NCI-H774 (cell line): Measurements from ENCODE around the gene RAB26.

Source experiments
- DNase-seq: peaks from one replicate; lab custom pipeline; 2025; lab: John Stamatoyannopoulos, UW

The RAB26 gene

DNA sequence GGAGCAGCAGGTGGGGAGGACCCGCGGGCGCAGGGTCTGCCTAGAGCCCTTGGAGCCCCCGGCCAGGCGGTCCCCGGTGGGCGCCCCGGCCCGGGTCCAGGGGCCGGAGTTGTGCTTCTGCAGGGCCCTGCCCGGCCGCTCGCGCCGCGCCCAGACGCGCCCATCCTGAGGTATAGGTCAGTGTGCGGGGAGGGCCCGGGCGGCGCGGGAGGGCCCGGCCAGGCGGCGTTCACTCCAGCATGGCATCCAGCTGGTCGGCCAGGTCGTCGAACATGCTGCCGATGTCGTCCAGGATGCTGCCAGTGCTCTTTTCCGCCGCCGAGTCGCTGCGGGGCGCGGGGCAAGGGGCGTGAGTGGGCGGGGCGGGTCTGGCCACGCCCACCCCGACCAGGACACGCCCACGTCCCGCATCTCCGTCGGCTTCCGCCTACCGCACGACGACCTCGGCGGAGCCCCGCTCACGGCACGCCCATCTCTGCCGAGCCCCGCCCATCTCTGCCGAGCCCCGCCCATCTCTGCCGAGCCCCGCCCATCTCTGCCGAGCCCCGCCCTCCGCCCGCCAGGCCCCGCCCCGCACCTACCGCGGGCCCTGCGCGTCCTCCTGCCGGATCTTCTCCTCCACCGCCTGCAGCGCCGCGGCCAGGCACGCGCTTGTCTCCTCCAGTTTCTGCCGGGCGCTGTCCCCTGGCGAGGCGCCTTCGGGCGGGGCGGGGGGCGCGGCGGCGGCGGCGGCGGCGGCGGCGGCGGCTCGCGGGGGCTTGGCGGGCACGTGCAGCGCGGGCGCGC, 30.1 kb downstream of the RAB26 start:
- DNase-seq = no peak

DNA sequence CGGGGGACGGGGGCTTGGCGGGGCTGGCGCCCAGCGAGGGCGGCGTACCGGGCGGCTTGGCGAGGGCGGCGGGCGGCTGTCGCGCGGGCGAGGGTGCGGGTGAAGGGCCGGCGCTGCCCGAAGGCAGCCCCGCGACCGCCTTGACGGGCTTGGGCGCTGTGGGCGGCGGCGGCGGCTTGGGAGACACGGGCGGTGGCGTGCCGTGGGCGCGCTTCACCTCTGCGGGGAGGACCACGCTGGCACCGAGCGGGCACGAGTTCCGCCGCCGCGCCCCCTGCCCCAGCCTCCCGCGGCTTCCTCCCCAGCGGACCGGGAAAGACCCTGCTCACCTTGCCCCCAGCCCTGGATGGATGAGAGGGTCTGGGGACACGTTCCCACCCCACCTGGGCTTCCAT, 30.7 kb downstream of the RAB26 start:
- no peak for DNase-seq

DNA sequence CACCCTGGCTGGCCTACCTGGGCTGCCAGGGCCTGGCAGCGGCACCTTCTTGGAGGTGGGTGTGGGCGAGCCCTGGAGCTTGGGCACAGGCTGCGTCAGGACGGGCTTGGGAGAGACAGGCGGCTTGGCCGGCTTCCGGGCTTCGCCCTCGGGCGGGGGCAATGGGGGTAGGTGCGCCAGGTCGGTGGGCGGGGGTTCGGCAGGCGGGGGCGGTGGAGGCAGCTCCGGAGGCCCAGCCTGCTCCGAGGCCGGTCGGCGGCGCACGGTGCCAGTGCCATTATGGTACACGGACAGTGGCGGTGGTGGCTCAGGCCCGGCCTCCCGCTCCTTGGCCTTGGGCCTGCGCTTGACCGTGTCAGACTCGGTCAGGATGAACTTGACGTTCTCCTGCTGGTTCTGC, 31.2 kb downstream of the RAB26 start:
- DNase-seq = no peak

DNA sequence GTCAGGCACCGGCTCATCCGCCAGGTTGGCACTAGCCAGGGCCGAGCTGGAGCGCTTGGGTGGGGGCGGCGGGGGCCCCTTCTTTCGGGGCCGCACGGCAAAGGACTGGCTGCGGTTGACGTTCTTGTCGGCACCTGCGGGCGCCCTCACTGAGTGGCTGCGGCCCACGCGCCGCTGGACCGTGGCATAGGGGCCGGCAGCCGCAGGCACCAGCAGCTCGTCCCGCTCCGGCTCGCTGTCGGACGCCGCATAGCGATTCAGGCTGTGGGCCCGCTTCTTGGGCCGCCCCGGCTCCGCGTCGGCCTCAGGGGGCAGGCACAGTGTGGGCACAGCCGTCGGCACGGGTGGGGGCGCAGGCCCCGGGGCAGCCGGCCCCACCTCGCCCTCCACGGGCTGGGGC, 32.0 kb downstream of the RAB26 start:
- no peak for DNase-seq

DNA sequence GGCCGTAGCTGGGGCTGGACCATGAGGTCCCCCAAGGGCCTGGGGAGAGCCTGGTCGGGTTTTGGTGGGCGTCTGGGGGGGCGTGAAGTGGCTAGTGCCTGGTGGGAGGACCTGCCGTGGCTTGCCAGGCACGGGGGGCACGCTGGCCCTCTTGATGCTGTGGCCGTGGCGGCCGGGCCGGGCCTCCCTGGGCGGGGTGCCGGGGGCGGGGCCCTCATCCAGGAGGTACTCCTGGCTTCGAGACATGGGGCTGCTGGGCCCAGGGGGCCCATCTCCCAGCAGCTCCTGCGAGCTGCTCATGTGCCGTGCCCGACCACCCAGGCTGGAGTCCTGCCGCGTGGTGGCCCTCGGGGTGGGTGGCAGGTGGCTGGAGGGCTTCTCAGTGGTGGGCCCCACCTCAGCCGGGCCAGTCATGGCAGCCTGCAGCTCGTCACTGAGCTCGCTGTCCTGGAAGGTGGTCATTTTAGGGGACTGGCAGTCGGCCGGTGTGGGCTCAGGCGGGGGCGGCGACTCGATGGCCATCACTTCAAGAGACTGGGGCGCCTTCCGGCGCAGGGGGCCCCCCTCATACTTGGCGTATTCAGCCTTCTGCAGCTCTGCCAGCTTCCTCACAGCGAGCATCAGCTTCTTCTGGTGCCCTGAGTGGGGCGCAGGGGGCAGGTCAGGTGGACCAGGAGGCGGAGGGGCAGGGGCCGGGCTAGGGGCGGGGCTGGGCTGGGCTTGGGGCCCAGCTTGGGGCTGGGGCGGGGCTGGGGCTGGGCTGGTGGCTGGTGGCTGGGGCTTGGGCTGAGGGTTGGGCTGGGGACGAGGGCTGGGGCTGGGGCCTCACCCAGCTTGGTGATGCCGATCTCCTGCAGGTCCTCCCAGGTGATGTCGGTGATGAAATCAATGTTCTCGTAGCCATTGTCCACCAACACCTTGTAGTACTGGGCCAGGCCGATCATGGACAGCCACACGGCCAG, 32.8 kb downstream of the RAB26 start:
- DNase-seq = no peak

DNA sequence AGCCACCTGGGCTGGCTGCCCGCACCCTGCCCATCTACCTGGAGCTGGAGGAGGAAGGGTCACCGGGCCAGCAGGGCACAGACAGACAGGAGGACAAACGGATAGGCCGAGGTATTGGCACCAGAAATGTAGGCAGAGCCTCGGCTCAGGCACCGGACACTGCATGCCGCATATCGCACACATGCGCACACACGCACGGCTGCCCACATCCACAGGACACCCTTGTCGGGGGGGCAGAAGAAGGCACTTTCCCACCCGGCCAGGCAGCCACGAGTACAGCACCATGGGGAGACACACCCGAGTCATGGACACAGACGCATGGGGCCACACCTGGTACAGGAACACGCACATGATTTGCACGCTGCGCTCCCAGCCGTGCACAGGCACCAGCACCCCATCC, 33.5 kb downstream of the RAB26 start:
- DNase-seq = no peak

DNA sequence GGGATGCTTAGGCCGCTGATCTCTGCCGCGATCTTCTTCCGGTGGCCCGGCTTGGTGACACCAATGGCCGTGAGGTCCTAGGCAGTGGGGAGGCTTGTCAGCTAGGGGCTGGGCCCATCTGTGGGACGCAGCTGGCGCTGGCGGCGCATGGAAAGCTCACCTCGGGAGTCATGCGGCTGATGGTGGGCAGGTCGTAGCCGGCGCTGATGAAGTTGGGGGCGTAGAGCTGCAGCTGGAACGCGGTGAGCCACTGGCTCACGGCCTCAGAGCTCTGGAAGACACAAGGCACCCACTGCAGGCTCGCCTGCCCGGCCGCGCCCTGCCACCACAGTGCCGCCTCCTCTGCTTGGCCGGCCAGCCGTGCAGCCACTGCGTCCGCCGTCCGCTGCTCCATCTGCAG, 35.2 kb downstream of the RAB26 start:
- no peak for DNase-seq

DNA sequence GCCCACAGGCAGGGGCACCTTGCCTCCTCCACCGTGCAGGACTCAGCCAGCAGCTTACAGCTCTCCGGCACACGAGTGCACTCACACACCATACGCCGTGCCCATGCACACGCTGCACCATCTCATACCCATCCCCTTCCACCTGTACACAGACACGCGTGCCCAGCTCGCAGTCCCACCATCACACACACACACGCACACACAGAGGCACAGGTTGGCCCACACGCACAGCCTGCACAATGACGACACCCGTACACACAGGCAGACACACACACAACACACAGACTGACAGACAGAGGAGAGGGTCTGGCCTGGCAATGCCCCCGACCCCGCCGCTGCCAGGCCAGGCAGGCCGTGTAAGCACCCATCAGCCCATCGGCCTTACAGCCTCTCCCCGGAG, 35.9 kb downstream of the RAB26 start:
- no peak for DNase-seq

DNA sequence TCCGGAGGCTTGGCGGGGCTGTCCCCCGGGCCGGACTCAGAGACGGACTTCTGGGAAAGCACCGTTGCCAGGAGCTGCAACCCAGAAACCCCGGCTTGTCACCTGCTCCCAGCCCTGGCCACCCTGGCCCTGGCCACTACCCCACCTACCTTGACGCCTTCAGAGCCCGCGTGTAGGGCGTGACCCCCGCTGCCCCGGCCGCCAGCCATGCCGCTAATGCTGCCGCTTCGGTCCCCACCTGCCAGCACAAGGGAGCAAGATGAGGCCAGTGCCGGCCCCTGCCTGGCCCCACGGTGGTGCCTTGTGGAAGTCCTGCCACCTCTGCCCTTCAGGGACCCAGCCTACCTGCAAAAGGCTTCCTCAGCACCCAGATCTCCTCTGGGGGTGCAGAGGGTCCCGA, 36.5 kb downstream of the RAB26 start:
- no peak for DNase-seq

DNA sequence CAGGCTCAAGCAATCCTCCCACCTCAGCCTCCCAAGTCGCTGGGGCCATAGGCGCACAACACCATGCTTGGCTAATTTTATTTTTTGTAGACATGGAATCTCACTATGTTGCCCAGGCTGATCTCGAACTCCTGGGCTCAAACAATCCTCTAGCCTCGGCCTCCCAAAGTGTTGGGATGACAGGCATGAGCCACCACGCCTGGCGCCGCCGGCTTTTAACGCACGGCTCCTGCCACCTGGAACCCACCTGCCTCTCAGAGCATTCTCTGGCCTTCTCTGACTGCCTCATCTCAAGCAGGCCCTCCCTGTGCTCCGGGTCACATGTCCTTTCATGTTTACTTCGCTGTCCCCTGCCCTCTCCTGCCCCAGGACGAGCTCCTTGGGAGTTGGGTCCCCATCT, 37.6 kb downstream of the RAB26 start:
- no peak for DNase-seq

DNA sequence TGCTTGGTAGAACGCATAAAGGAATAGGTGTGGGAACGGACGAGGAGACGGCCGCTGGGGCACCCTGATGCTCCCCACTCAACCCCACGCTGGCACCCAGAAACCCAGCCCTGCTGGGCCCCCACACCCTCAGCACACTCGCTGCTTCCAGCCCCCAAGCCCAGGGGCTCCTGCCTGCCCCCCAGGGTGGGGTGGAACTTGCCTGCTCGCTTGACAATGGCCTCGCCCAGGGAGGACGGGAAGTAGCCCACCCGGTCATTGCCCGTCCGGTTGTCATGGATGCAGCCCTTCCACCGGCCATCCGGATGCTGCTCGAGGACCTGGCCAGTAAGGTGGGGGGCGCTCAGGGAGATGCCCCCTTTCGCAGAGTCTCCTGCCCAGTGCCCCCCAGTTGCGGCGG, 38.1 kb downstream of the RAB26 start:
- DNase-seq = no peak

DNA sequence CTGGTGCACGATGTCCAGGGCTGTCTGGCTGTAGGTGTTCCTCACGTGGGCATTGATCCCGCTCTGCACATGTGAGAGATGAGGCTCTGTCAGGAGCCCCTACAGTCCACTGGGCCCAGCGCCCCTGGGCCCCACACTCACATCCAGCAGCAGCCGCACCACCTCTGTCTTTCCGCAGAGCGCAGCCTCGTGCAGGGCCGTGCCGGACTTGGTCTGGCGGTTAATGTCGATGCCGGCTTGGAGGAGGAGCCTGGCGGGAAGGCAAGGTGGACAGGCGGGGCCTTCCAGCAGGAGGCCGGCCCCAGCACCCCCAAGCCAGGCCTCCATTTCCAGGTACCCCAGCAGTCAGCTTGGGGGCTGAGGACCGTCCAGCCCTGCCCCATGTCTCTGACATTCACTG, 38.8 kb downstream of the RAB26 start:
- DNase-seq = no peak

DNA sequence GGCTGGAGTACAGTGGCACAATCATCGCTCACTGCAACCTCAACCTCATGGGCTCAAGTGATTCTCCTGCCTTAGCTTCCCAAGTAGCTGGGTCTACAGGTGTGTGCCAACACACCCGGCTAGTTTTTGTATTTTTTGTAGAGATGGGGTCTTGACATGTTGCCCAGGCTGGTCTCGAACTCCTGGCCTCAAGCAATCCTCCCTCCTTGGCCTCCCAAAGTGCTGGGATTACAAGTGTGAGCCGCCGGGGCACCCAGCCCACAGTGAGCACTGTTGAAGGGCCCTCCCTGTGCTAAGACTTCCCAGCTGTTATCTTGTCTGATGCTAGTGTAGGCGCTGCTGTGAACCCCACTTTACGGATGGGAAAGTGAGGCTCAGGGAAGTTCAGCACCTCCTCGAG, 40.0 kb downstream of the RAB26 start:
- no peak for DNase-seq

DNA sequence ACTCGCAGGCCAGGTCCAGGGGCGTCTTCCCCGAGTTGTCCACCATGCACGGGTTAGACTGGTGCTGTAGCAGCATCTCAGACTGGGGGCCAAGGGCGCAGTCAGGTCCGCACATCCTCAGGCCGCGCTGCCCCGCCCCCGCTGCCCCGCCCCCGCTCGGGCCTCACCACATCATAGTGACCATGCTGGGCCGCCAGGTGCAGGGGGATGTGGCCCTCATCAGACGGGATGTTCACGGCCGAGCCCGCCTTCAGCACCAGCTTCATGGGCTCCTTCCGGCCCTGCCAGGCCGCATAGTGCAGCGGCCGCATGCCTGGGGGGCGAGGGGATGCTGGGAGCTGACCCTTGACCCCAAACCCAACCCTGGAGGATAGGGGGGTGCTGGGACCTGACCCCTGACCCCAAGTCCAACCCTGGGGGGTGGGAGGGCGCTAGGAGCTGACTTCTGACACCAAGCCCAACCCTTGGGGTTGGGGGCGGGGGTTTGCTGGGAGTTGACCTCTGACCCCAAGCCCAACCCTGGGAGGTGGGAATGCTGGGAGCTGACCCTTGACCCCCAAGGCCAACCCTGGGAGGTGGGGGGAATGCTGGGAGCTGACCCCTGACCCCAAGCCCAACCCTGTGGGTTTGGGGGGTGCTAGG, 40.9 kb downstream of the RAB26 start:
- no peak for DNase-seq

DNA sequence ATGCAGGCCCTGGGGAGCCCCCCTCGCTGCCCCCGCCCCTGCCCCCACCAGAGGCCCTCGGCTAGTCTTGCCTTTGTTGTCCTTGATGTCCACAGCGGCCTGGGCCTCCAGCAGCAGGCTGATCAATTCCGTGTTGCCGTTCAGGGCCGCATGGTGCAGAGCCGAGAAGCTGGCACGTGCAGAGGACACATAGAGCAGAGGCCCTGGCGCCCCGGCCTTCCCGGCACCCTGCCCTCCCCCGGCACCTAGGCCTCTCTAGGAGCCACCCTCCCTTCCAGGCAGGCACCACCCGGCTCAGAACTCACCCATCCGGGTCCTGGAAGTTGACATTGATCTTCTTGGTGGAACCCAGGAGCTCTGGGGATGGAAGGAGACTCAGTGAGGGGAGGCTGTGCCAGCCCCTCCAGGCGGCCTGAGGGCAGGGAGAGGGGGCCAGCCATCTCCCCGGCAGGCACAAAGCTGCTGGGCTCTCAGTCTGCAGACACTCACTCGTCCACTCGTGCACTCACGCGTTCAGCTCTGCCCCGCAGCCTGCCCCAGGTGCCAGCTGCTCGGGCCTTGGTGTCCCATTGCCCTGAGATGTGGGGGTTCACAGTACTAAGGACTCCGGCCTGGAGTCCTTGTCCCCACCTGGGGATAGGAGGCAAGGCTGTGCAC, 41.7 kb downstream of the RAB26 start:
- no peak for DNase-seq

DNA sequence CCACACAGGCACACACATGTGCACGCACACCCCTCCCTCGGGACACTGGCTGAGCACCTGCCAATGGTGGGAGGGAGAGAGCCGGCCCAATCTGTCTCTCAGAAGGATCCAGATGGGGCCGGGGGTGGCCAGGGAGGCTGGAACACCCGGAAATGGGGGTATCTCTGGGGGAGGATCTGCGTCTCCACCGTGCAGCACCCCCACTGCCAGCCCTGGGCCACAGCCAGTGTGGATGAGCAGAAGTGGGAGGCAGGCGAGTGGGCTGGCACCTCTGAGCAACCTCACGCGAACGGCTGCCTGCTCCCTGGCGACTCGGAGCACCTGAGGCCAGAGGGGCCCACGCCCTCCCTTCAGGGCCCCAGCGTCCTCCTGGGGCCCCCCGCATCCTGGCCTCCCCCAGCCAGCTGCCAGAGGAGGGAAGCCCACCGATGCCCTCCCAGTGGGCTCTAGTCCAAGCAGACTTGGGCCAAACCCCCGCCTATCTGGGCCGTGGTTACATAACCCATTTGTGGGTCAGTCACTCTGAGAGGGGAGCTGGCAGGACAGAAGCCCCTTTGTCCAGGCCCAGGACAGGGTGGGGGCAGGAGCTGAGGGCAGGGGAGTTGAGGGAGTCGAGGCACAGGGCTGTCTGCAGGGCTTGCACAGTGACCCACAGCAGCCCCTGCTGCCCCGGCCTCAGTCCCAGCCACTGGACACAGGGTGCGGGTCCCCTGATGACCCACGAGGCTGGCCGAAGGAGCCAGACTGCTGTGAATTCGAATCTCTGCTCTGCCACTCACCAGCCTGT, 42.4 kb downstream of the RAB26 start:
- DNase-seq = no peak

DNA sequence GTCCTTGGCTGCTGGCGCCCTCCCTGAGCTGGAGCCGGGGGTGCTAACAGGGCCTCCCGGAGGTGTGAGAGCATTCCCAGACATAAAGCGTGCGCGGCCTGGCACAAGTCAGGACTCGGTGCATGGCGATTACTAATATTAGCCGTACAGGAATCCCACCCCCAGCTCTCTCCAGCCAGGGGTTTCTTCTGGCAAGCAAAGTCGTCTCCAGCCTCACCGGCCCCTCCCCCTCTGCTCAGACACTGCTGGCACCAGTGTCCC, 43.0 kb downstream of the RAB26 start:
- DNase-seq = no peak

DNA sequence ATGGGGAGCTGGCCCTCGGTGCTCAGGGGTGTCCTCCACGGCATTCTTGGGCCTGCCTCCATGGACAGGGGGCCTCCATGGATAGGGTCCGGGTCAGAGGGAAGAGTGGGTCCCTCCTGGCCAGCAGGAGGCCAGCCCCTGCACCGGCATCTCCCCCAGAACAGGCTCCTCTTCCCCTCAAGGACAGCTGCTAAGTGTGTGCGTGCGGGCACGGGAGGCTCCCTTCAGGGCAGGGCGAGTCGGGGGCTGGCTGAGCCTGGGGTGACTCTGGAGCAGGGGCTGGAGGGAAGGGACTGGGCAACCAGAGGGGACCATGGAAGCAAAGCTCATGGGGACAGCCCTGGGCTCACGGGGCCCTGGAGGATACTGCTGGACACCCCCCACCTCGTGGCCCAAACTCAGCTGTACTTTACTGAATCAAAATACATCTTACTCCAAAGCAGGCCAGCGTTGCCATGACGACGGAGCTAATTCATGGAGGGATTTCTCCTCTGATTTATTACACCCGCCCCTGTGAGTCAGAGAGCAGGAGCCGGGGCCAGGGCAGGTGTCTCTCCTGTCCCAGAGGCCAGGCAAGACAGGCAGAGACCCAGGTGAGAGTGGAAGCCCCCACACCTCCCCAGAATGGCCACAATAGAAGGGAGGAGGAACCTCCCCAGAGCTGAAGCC, 45.9 kb downstream of the RAB26 start:
- DNase-seq = no peak

DNA sequence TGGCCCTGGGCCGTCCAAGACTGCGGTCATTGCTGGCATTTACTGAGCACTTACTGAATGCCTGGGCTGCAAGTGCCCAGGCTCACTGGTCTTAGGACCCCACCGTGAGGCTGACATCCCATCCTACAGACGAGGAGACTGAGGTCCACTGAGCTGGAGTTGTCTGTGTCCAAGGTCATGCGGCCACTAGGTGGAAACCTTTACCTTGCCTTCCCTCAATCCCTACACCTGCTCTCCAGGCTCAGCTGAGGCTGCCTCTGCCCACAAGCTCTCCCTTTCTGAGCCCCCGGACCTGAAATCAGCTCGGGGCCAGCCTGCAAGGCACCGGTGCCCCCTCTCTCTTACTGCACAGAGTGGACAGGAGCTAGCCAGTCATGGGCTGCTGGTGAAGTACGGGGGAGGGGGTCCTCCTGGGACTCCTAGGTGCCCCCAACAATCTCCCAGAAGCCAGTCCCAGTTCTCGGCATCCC, 46.5 kb downstream of the RAB26 start:
- no peak for DNase-seq

DNA sequence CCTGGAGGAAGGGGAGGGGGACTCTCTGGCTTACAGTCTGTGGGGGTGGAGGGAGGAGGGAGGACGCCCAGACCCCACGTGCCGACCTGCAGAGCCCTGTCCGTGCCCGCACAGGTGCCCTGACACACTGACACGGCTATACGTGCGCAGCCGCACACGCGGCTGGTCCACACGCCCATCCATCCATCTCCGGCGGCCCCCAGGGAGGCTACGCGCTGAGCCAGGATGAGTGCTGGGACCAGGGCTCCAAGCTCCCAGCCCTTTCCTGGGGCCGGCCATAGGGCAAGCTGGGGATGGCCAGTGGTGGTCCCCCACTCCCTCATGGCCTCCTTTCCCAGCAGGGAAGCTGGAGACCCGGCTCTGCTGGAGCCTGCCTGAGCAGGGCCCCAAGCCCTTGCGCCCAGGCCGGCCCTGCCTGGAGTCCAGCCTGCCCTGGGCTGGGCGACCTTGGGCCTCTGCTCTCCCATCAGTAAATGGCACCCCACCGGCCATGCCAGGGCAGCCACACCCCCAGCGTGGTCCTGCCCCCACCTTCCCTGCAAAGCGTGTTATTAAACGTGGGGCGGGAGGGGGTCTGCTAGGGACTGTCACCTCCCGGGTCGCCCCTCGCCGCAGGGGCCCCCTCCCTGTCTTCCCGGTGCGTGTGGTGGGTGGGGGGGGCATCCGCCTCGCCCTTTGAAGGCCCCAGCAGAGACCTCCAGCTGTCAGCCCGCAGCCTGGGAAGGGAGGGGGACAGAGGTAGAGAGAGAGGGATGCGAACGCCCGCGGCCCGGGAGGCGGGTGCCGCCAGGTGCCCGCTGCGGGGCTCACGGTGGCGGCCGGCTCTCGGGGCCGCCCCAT, 47.1 kb downstream of the RAB26 start:
- DNase-seq = no peak
